IPS DF 19.7 (cell line): ENCODE data around the gene WBP1L.
"Not testable (repeated sequence)": the region's sequence is repeated elsewhere in the genome, so short reads cannot be mapped to it uniquely, and the experiment has no call there.

Experiments used
- DNase-seq: peaks from one replicate; pipeline ENCODE4 v3.0.0-alpha.2; 2013; ENCODE audit warnings: low read depth, low spot score

Gene WBP1L

DNA sequence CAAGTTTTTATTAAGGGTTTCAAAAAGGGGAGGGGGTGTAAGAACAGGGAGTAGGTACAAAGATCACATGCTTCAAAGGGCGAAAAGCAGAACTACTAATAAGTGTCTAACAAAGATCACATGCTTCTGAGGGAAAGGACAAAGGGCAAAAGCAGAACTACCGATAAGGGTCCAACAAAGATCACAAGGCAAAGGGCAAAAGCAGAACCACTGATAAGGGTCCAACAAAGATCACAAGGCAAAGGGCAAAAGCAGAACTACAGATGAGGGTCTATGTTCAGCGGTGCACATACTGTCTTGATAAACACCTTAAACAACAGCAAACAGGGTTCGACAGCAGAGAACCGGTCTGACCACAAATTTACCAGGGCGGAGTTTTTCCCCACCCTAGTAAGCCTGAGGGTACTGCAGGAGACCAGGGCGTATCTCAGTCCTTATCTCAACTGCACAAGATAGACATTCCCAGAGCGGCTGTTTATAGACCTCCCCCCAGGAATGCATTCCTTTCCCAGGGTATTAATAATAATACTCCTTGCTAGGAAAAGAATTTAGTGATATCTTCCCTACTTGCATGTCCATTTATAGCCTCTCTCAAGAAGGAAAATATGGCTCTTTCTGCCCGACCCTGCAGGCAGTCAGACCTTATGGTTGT lies 94.7 kb downstream of the WBP1L start:
- DNase-seq, result not testable (repeated sequence)

DNA sequence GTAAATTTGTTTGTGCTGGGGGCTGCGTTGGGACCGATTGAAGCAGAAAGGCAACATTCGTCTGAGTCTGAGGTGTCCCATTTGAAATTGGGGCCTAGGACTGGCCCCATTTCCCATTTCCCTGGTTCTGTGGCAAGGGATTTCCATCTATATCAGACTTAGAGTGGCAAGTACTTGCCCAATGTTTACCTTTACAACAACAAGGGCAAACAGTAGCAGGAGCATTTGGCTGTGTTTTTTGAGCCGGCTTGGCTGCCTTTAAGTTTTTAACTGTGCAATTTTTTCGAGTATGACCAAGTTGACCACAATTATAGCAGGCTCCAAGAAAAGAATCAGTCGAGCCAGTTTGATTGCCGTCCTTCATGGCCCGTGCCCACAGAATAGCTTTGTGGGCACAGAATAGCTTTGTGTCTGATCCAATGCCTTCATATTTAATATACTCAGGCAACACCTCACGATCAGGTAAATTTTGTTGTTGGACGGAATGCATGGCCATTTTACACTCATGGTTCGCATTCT lies 98.1 kb downstream of the WBP1L start:
- no peak for DNase-seq

DNA sequence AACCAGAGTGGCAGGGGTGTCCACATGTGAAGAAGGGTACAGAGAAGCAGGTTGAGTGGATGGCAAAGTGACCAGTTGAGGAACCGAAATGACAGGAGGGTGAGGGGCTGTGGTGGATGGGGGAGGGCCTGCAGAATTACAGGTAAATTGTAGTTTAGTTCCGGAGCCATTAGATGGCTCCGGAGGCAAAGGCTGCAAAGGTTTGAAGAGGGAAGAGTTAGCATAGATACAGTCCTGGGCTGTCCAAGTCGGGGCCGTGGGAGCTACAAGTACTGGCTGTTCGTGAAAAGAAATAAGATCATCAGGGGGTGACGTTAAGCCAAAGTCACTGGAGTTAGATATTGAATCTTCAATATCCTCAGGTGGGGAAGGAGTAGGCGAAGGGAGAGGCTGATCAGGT lies 99.4 kb downstream of the WBP1L start:
- DNase-seq, result not testable (repeated sequence)

DNA sequence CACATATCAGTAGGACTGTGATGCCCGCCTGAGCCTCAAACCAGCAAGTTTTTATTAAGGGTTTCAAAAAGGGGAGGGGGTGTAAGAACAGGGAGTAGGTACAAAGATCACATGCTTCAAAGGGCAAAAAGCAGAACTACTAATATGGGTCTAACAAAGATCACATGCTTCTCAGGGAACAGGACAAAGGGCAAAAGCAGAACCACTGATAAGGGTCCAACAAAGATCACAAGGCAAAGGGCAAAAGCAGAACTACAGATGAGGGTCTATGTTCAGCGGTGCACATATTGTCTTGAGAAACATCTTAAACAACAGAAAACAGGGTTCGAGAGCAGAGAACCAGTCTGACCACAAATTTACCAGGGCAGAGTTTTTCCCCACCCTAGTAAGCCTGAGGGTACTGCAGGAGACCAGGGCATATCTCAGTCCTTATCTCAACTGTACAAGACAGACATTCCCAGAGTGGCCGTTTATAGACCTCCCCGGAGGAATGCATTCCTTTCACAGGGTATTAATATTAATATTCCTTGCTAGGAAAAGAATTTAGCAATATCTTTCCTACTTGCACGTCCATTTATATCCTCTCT lies 100.5 kb downstream of the WBP1L start:
- DNase-seq, result not testable (repeated sequence)

DNA sequence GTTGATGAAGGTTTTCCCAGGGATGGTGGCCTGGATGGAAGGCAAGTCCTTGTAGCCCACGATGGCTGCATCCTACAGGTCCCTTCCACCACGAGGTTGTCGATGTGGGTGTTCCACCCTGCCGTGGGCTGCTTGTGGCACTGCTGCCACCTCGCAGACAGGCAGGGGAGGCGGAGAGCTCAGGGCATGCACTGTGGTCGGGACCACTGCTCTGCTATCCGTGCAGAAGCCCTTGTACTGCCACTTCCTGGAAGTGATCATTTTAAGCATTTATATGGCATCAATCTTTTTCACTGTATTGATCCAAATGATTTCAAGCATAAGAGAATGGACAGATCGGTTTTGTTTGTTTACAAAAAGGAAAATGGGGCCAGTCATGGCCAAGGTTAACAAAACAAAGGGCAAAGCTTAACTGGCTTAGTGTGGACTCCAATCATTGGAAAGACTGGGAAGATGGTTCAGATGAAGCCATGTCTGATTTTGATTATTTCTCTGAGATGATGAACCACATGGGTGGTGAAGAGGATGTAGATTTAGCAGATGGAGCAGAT lies 101.7 kb downstream of the WBP1L start:
- DNase-seq, result no peak

DNA sequence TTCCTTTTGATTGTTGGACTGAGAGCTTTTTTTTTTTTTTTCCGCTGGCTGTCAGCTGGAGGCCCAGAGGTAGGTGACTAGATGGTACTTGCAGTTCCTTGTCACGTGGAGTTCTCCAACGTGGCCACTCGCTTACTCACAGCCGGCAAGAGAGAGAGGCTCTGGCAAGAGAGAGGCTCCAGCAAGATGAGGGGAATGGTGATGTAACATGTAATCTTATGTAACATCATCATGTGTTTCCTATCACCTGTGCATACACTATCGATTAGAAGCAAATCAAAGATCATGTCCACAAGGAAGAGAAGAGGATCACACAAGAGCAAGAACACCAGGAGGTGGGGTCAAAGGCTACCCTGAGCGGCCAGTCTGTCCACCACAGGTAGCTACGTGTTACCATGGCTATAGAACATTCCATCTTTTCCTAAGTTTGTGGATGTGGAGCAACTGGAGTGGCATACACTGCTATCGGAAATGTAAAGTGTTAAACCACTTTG lies 106.3 kb downstream of the WBP1L start:
- DNase-seq, result no peak

GRCh38 chr10:102853237-102853636 lies 109.5 kb downstream of the WBP1L start:
- not testable (repeated sequence) for DNase-seq

DNA sequence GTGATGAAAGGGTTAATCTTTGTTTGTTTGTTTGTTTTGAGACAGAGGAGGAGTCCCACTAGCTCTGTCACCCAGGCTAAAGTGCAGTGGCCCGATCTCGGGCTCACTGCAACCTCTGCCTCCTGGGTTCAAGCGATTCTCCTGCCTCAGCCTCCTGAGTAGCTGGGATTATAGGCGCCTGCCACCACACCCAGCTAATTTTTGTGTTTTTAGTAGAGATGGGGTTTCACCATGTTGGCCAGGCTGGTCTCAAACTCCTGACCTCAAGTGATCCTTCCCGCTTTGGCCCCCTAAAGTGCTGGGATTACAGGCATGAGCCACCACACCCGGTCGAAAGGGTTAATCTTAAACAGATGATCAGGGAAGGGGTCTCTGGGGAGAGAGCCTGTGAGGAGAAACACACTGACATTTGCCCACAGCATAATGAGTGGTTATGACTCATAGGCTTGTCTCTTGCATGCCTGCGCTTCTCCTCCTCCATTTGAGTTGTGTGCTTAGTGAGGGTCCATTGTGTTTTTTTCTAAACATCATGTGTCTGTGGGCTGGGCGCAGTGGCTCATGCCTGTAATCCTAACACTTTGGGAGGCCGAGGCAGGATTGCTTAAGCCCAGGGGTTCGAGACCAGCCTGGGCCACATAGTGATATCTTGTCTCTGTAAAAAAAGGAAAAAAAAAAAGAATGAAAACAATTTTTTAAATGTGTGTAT lies 112.1 kb downstream of the WBP1L start:
- not testable (repeated sequence) for DNase-seq

GRCh38 chr10:102856758-102857424 lies 113.1 kb downstream of the WBP1L start:
- DNase-seq, result no peak

DNA sequence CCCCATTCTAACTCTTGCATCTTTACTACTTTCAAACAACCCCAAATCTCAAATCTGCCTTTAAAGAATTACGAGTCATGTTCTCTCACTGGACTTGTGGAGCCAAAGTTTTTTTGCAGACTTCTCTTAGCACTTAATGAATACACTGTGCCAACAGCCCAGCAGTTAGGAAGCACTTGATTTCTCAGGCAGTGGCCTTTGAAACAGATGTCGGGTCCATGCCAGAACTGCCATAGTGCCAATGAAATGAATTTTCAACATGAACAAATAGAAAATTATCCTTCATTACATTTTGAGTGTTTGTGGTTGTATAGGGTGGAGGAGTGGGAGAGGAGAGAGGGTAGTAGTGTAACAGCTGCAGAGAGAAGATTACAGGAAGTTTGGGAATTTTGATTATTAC lies 116.2 kb downstream of the WBP1L start:
- no peak for DNase-seq

DNA sequence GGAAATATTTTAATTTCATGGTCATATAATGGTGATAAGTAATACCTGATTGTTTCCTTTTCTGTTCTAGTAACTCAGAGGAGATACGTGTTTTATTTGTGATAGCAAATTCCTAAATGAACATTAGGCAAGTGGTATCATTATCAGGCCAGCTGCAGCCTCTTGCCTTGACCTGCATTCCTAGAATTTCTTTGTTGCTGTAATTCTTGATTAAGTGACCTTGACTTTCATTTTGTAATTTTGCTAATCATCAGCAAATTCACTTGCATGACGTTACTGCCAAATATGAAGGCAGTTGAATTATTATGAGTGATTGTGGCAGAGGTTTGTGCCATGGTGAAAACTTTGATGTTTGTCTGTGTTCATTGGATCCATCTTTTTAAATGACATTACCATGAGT lies 119.9 kb downstream of the WBP1L start:
- DNase-seq, result no peak

GRCh38 chr10:102865620-102866019 lies 121.9 kb downstream of the WBP1L start:
- DNase-seq, result no peak
